ENCODE results near the gene CYP24A1. TPM values are rescaled to one million over a fixed set of nuclear protein-coding genes. Genes with fewer than 3 reads are reported as not detected.

The CYP24A1 gene
- total and polyA plus RNA-seq, 2 of the 8 experiments (the other 6 are each of a cell fraction or from before 2014, with no cell fraction given): not detected

DNA sequence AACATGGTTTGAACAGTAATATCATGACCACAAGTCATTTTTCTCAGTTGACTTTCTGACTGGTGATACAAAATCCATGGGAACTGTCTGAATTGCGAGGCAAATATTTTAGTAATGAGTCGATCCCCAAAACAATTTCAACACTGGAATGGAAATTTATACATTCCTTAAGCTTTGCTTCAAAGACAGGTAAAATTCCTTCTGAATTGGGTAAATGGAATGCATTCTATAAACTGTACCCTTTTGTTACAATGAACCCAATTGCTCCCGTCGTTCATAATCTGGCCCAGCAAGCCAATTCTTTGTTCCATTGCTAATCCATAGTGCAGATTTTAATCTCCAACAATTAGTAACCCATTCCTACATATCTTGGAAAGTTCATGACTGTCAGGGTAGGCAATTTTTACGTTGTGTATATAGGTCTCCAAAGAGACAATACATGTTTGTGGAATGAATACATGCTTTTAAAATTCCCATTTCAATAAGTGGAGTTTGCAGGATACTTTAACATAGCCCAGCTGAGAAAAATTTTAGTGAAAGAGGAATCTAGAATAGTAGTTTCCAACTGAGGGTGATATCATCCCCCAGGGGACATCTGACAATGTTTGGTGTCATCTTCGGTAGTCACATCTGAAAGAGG is 32.7 kb downstream of the CYP24A1 start:
- Histone ChIP-seq H3K9ac (replicated peaks in 1 of 4; ENCODE audit: extremely low read depth in 1 of 4, low read depth in 3 of 4, low read length in 3 of 4) (no peak overlapping the region), H3K14ac (ENCODE audit: insufficient read length) (no peak overlapping the region), H3K79me2 (ENCODE audit: control insufficient read depth in 1 of 2, insufficient read depth in 2 of 2, low read length in 2 of 2) (no peaks in the 10 kb centered on the region), H4K5ac (ENCODE audit: insufficient read length, low read depth, low read length) (no peak overlapping the region), H3K4me3 (ENCODE audit: extremely low read depth in 1 of 4, insufficient read depth in 2 of 4, low read depth in 3 of 4, low read length in 4 of 4) (no peak overlapping the region), H3K23me2 (ENCODE audit: low read depth, low read length) (no peaks in the 10 kb centered on the region; the same call in 1 of the 2 replicates), H3K27ac (ENCODE audit: low read depth, low read length) (no peak overlapping the region), H3K36me3 (ENCODE audit: control insufficient read depth in 2 of 4, insufficient read depth in 4 of 4, low read length in 3 of 4) (no peaks in the 10 kb centered on the region), H2BK15ac (ENCODE audit: low read length) (no peak overlapping the region), H3K56ac (replicated peaks; ENCODE audit: insufficient read length, low read depth, low read length) (no peak overlapping the region), H3K4me1 (replicated peaks in 1 of 4; ENCODE audit: control insufficient read depth in 3 of 4, insufficient read depth in 4 of 4, low read length in 3 of 4) (no peaks in the 10 kb centered on the region), H3K9me3 (ENCODE audit: insufficient read depth in 2 of 2, low read depth in 1 of 2, low read length in 1 of 2) (peaks cover 0 to 5% of the 10 kb centered on the region in 2 experiments; a peak in 1 of 4 replicates), H2BK120ac (replicated peaks; ENCODE audit: low read depth, low read length) (no peak overlapping the region), H2AK5ac (ENCODE audit: low read depth, low read length) (no peak overlapping the region), H2AFZ (ENCODE audit: low read length) (no peak overlapping the region), H2BK5ac (ENCODE audit: low read depth, low read length) (no peak overlapping the region), H2BK20ac (ENCODE audit: low read length) (no peak overlapping the region), H3K4me2 (ENCODE audit: insufficient read depth in 1 of 2, low read depth in 2 of 2, low read length in 2 of 2) (no peak overlapping the region), H4K20me1 (replicated peaks in 1 of 2; ENCODE audit: control insufficient read depth in 1 of 2, insufficient read depth in 2 of 2, low read length in 2 of 2) (no peaks in the 10 kb centered on the region), H3K18ac (ENCODE audit: extremely low read depth, low read length) (no peak overlapping the region), H4K91ac (replicated peaks; ENCODE audit: insufficient read length, low read length) (no peak overlapping the region), H3K23ac (ENCODE audit: insufficient read length) (no peak overlapping the region), H3K27me3 (replicated peaks in 1 of 4; ENCODE audit: control insufficient read depth in 3 of 4, extremely low read depth in 1 of 4, insufficient read depth in 3 of 4, low read length in 3 of 4) (no peaks in the 10 kb centered on the region; a peak in 1 of 7 replicates), H3K79me1 (ENCODE audit: low read depth, low read length) (no peaks in the 10 kb centered on the region), H2BK12ac (ENCODE audit: low read depth, low read length) (no peak overlapping the region), H3K4ac (replicated peaks; ENCODE audit: insufficient read length, low read depth, low read length) (no peak overlapping the region), H4K8ac (ENCODE audit: extremely low read depth, insufficient read depth, low read length) (no peak overlapping the region)
- no peak for DNase-seq (ENCODE audit: low read depth in 1 of 2, low spot score in 2 of 2)
- no peak for TF ChIP-seq GTF2F1 (IDR thresholded peaks at IDR 0.05; ENCODE audit: borderline replicate concordance, low read depth, low read length)
- no peak for TF ChIP-seq SP4 (IDR thresholded peaks at IDR 0.05; ENCODE audit: low read length)
- no peak for TF ChIP-seq RXRA (IDR thresholded peaks at IDR 0.05; ENCODE audit: insufficient read depth, low read depth, low read length)
- no peak for TF ChIP-seq SUZ12 (IDR thresholded peaks at IDR 0.05; ENCODE audit: low read length)
- TF ChIP-seq POLR2AphosphoS5 (IDR thresholded peaks at IDR 0.05; ENCODE audit: low read depth, low read length): no peak
- TF ChIP-seq CBX5 (IDR thresholded peaks at IDR 0.05; ENCODE audit: low read depth, low read length): no peak
- 85% methylated on average over 6 of the region's 6 CpGs; no CpG with 5 or more reads in 1 of the 2 experiments for WGBS, 2 experiments (ENCODE audit: extremely low coverage in 1 of 2, insufficient coverage in 1 of 2, insufficient read length in 1 of 2, insufficient replicate concordance in 2 of 2, low coverage in 1 of 2, low lambda C conversion rate in 2 of 2, missing lambda C conversion rate in 1 of 2)
- FAIRE-seq: no peak
- ChIA-PET POLR2A (ENCODE audit: partially characterized antibody) (no interaction called here), CTCF (ENCODE audit: partially characterized antibody) (interaction anchor here (1.4 to 4.9 kb wide), 2 partner anchors 37 to 41 kb away, joined by 3 to 24 read pairs; no protein-coding TSS in a partner anchor)
